Amniotic stem cell (primary cell): ENCODE data around the gene TRIM44.
"Not testable (repeated sequence)": the region's sequence is repeated elsewhere in the genome, so short reads cannot be mapped to it uniquely, and the experiment has no call there.

ENCODE experiments used
- DNase-seq: peaks from one replicate; lab custom pipeline; 2025; lab: John Stamatoyannopoulos, UW

Gene TRIM44

GRCh38 chr11:35715677-35716076 lies 53.1 kb downstream of the TRIM44 start:
- DNase-seq = not testable (repeated sequence)

GRCh38 chr11:35717043-35717442 lies 54.5 kb downstream of the TRIM44 start:
- DNase-seq = no peak

GRCh38 chr11:35717520-35717919 lies 54.9 kb downstream of the TRIM44 start:
- DNase-seq = no peak

- DNase-seq = no peak
Observed at GRCh38 chr11:35721651-35722282, 59.2 kb downstream of the TRIM44 start.

- DNase-seq = no peak
Observed at GRCh38 chr11:35722641-35723040, 60.1 kb downstream of the TRIM44 start.

- no peak for DNase-seq
Observed at GRCh38 chr11:35723493-35723892, 60.9 kb downstream of the TRIM44 start.

- no peak for DNase-seq
Observed at GRCh38 chr11:35723913-35724312, 61.3 kb downstream of the TRIM44 start.

GRCh38 chr11:35725885-35726284 lies 63.3 kb downstream of the TRIM44 start:
- DNase-seq = no peak

- DNase-seq = no peak
Observed at GRCh38 chr11:35727140-35727539, 64.6 kb downstream of the TRIM44 start.

GRCh38 chr11:35730254-35730653 lies 67.7 kb downstream of the TRIM44 start:
- DNase-seq = no peak

- no peak for DNase-seq
Observed at GRCh38 chr11:35734669-35735410, 72.3 kb downstream of the TRIM44 start.

GRCh38 chr11:35735411-35735810 lies 72.8 kb downstream of the TRIM44 start:
- no peak for DNase-seq

- DNase-seq = no peak
Observed at GRCh38 chr11:35735903-35736302, 73.3 kb downstream of the TRIM44 start.

GRCh38 chr11:35736952-35737351 lies 74.4 kb downstream of the TRIM44 start:
- DNase-seq = no peak

- no peak for DNase-seq
Observed at GRCh38 chr11:35740061-35740799, 77.7 kb downstream of the TRIM44 start.

GRCh38 chr11:35742707-35743454 lies 80.3 kb downstream of the TRIM44 start:
- no peak for DNase-seq

- no peak for DNase-seq
Observed at GRCh38 chr11:35746356-35747153, 84.0 kb downstream of the TRIM44 start.

- no peak for DNase-seq
Observed at GRCh38 chr11:35747668-35748067, 85.1 kb downstream of the TRIM44 start.

GRCh38 chr11:35748644-35749043 lies 86.1 kb downstream of the TRIM44 start:
- DNase-seq = no peak

- no peak for DNase-seq
Observed at GRCh38 chr11:35750315-35750714, 87.7 kb downstream of the TRIM44 start.

- no peak for DNase-seq
Observed at GRCh38 chr11:35750981-35751663, 88.5 kb downstream of the TRIM44 start.
